HG02840 (cell line): ENCODE data around the gene LY6G6D.
A peak's percentile ranks its signal among the peaks of the same experiment; 100 is the strongest.
"Not testable (repeated sequence)": the region's sequence is repeated elsewhere in the genome, so short reads cannot be mapped to it uniquely, and the experiment has no call there.

Experiments used
- ATAC-seq: cut with Tn5 transposase; IDR thresholded peaks from one replicate; pipeline ENCODE4 v1.9.1; 2021; ENCODE audit warnings: mild to moderate bottlenecking, moderate library complexity, moderate number of reproducible peaks; ENCODE audit not compliant: unreplicated experiment, low FRiP score

LY6G6D gene

DNA sequence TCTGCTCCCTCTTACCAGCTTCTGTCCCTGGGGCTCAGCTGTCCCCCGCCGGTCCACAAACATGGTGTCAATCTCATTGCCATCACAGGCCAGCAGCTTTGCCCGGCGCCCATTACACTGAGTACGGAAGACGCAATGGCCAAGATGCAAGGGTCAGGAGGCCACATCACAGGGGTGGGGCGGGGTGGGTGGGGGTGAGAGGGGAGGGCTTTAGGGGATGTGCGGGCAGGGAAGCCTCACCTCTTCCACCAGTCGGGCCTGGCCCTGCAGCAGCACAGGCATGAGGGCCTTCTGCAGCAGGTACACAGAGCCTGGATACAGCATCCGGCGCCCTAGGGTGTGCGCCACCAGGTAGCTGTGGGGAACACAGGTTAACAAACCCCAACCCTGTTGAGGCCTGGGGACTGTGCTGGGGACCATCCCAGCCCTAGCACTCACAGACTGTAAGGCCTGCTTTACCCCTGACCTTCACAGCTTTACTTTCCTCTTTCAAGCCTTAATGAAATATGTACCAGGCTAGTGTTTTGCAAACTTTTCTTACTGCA is 23.5 kb upstream of the LY6G6D start:
- no peak for ATAC-seq

- no peak for ATAC-seq
Measured at GRCh38 chr6:31692353-31692752, 22.8 kb upstream of the LY6G6D start.

GRCh38 chr6:31692886-31693285 is 22.3 kb upstream of the LY6G6D start:
- ATAC-seq = no peak

DNA sequence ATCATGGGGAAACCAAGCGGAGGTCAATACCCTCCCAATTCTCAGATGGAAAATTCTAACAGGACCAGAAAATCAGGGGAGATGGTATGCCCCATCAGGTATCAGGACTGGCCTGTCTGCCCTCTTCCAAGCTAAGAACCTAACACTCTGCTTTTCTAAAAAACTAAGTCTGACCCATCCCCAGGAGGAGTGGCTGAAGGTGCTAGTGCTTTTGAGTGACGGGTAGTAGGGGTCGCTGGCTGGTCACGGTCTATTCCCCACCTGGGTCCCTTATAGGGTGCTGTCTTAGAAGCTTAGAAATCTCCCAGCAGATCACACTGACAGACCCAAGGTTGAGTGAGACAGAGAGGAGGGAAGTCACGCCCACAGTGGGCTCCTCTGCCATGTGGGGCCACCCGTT is 21.6 kb upstream of the LY6G6D start:
- no peak for ATAC-seq

DNA sequence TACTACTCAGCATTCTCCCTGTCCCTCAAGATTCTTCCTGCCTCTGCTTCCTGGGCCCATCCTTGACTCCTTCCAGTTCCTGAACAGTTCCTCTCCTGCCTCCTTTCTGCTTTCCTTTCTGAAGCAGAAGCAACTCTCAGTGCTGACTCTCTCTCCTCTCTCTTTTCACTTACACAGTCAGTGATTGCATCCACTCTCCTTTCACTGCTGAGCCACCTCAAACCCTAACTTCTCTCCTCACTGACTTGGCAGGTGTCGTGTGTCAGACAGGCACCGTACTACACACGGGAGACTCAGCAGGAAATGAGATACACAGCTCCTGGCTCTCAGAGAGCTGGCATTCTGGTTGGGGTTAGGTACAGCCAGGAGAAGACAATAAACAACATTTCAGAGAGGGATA is 17.6 kb upstream of the LY6G6D start:
- no peak for ATAC-seq

GRCh38 chr6:31700740-31701401 is 14.3 kb upstream of the LY6G6D start:
- no peak for ATAC-seq

- no peak for ATAC-seq
Measured at GRCh38 chr6:31701666-31702404, 13.3 kb upstream of the LY6G6D start.

- no peak for ATAC-seq
Measured at GRCh38 chr6:31702405-31702818, 12.7 kb upstream of the LY6G6D start.

- ATAC-seq = peak; percentile 71
Measured at GRCh38 chr6:31702819-31703716, 12.1 kb upstream of the LY6G6D start, which contains the start of gene ABHD16A. Gene ABHD16A (minus strand): TSS chr6:31703324. CDS start chr6:31703281, 43 bp downstream.

DNA sequence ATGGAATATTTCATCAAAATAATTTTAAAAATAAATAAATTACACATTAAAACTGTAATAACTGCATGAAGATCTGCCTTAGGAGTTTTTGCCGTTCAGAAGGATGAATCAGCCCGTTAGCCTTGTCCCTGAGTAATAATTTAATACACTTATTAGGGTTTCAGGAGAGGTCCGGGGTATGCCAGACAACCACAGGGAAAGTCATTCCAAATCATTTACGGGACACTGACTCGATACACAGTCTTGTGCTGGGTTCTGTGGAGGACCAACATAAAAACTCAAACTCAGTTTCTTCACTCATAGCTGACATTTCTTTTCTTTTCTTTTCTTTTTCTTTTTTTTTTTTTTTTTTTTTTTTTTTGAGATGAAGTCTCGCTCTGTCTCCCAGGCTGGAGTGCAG is 9.2 kb upstream of the LY6G6D start:
- ATAC-seq = no peak

GRCh38 chr6:31706599-31706998 is 8.5 kb upstream of the LY6G6D start, which contains the start of gene LY6G6F:
Gene LY6G6F (plus strand): TSS chr6:31706866. CDS start chr6:31706907, 41 bp downstream.
- ATAC-seq = no peak

- ATAC-seq = no peak
Measured at GRCh38 chr6:31707701-31708100, 7.4 kb upstream of the LY6G6D start.

DNA sequence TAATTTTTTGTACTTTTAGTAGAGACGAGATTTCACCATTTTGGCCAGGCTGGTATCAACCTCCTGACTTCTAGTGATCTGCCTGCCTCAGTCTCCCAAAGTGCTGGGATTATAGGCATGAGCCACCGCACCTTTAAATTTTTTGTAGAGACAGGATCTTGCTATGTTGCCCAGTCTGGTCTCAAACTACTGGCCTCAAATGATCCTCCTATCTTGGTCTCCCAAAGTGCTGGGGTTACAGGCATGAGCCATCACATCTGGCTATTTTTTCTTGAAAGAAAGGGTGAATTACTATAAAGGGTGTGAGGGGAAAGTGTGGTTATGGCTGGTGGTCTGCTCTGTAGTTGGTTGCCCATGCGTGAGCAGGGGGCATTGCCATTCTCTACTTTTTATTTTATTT is 6.9 kb upstream of the LY6G6D start:
- no peak for ATAC-seq

DNA sequence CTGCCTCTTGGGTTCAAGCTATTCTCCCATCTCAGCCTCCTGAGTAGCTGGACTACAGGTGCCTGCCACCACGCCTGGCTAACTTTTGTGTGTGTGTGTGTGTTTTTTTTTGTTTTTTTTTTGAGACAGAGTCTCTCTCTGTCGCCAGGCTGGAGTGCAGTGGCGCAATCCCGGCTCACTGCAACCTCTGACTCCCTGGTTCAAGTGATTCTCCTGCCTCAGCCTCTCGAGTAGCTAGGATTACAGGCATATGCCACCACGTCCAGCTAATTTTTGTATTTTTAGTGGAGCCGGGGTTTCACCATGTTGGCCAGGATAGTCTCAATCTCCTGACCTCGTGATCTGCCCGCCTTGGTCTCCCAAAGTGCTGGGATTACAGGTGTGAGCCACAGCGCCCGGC is 6.0 kb upstream of the LY6G6D start:
- not testable (repeated sequence) for ATAC-seq

DNA sequence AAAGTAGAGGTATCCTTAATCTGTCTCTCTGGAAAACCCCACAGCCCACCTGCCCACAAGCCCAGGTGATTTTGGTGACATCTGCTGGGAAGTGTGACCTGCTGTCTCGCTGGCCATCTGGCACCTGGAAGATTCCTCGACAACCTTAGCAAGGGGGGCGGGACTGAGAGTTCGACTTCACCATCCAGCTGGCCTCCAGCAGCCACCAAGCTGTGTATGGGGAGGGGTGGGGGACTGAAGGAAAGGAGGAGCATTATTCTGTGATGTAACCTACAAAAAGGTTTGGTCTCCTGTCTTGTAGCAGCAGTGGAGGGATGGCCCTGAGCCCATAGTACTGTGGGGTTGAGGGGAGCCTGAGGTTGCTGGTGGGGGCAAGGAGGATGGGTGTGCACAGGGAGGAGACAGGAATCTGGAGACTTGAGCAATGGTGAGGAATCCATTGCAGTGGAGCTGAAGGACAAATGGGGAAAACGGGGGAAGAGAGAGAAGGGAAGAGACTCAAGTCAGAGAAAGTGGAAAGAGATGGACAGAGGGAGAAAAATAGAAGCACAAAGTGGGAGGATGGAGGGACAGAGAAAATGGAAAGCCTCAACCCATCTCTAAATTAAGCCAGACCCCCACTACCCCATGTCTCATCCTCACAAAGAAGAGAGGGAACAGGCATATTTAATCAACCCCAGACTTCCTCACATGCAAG is 4.5 kb upstream of the LY6G6D start:
- no peak for ATAC-seq

DNA sequence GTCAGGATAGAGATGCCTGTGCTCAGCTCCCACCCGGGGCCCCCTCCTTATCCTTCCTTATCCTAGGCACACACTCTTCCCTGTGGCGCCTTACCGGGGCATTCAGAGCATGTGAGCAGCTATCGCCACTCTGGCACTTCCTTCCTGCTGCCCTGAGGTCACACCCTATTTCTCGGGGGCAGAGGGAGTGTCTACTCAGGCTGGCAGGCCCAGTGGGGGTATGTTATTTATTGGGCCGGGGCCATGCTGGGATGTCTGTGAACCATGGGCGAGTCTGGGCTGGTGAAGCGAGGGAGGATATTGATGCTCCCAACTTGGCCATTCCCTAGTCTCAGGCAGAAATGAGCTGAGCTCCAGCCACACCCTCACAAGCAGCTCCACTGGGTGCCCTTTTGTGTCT is 3.9 kb upstream of the LY6G6D start:
- ATAC-seq = no peak

GRCh38 chr6:31712296-31712695 is 2.9 kb upstream of the LY6G6D start:
- ATAC-seq = no peak

DNA sequence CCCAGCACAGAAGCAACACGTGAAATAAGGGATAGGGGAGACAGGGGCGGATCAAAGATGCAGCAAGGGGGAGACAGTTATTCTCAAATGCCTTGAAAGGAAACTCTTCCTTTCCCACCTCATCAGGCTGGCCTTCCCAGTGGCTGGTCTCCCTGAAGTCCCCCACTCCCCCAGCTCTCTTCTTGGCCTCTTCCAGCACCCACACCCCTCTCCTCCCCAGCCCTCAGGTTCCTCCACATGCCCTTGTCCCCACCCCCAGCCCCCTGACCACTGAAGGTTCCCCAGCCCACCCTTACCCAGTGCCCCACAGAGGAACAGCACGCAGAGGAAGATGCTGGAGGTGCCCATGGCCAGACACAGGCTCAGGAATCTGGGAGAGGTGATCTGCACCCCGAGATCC is 1.7 kb upstream of the LY6G6D start:
- ATAC-seq = no peak

DNA sequence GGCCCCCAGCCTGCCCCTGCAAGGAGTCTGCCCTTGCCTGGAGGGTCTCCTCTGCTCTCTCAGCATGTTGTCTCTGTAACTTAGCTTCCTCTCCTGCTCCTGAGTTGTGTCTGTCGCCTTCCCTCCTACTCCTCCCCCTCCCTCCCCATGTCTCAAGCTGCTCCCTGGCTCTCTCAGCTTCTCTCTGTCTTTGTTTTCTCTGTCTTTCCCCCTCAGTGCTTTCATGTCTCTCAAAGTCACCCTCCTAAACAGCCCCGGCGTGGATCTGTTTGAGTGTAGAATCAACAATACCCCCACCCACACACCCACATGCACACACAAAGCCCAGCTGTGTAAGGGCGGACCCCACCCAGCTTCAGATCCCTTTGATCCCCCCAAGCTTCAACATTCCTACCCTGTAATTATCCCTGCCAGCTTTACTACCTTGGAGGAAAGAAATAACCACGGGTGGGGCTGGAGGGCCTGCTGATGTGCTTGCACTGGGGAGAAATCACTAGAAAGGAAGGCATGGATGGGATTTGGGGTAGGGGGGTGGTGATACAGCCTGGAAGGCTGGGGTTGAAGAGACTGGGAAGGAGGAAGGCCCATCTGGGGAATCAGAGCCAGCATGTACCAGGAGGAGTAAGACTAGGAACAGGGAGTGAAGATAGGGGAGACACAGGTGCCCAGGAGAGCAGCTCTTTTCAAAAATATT is 1.0 kb upstream of the LY6G6D start:
- no peak for ATAC-seq
